Measurements from ENCODE around the gene CREB3L4.

- TF ChIP-seq, protein P1, sequence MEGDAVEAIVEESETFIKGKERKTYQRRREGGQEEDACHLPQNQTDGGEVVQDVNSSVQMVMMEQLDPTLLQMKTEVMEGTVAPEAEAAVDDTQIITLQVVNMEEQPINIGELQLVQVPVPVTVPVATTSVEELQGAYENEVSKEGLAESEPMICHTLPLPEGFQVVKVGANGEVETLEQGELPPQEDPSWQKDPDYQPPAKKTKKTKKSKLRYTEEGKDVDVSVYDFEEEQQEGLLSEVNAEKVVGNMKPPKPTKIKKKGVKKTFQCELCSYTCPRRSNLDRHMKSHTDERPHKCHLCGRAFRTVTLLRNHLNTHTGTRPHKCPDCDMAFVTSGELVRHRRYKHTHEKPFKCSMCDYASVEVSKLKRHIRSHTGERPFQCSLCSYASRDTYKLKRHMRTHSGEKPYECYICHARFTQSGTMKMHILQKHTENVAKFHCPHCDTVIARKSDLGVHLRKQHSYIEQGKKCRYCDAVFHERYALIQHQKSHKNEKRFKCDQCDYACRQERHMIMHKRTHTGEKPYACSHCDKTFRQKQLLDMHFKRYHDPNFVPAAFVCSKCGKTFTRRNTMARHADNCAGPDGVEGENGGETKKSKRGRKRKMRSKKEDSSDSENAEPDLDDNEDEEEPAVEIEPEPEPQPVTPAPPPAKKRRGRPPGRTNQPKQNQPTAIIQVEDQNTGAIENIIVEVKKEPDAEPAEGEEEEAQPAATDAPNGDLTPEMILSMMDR (IDR thresholded peaks at IDR 0.05): no peak
- TF ChIP-seq POLR2A (IDR thresholded peaks at IDR 0.05): no peak
These were observed 24.7 kb upstream of the CREB3L4 start for GRCh38 chr1:153942766-153943549.
